GM12878 (cell line): ENCODE results near the gene PRR35. TPM values are rescaled to one million over a fixed set of nuclear protein-coding genes. Genes with fewer than 3 reads are reported as not detected.

Experiments
- ATAC-seq: fragments of 200-7000 bp; cut with Tn5 transposase; 3 replicates; pipeline ENCODE4 v1.9.1; 2020; ENCODE audit warnings: mild to moderate bottlenecking, moderate library complexity
- BruUV-seq: library from RNA; stranded (reverse); fragments of 400-500 nt; replicated peaks from 2 replicates; lab custom pipeline; 2021; lab: Mats Ljungman, UMichigan
- CTCF ChIA-PET: fragments of 300-600 bp; sonication (Branson Sonifier 250); formaldehyde crosslinking; extraction: SDS; loops from one replicate; lab custom pipeline; 2021; ENCODE audit warnings: inconsistent platforms; lab: Yijun Ruan, JAX
- POLR2A ChIA-PET: fragments of 350-600 bp; formaldehyde crosslinking; extraction: SDS; loops from one replicate; lab custom pipeline; 2021; ENCODE audit warnings: inconsistent platforms; lab: Charles Lee
- RAD21 ChIA-PET: fragments of 300-600 bp; sonication (Branson Sonifier 250); formaldehyde crosslinking; loops from one replicate; lab custom pipeline; 2023; ENCODE audit warnings: antibody characterized with exemption; ENCODE audit not compliant: unreplicated experiment; lab: Charles Lee
- SMC1A ChIA-PET: fragments of 300-600 bp; sonication (Branson Sonifier 250); formaldehyde crosslinking; loops from one replicate; lab custom pipeline; 2023; ENCODE audit not compliant: unreplicated experiment, uncharacterized antibody; lab: Charles Lee
- DNase-seq: peaks from one replicate; pipeline ENCODE4 v3.0.0-alpha.2; 2011; ENCODE audit warnings: low read depth, low spot score
- FAIRE-seq: peaks from 3 replicates; lab custom pipeline; 2011; peaks lifted over from hg19 to GRCh38; lab: Jason Lieb, UNC
- H2AFZ ChIP-seq: 2 replicates; pipeline ENCODE4 v1.6.0; 2011; ENCODE audit warnings: low read depth, low read length, control low read depth; ENCODE audit not compliant: control insufficient read depth
- H3K27ac ChIP-seq: 2 replicates; pipeline ENCODE4 v1.5.1; 2011; ENCODE audit warnings: control low read depth; ENCODE audit not compliant: control insufficient read depth, insufficient read depth
- H3K27me3 ChIP-seq, 2 experiments: replicated peaks in 1 of 2; 2 replicates each; pipeline versions ENCODE4 v1.6.0 to v1.6.1; 2011; ENCODE audit warnings: low read length in 1 of 2; ENCODE audit not compliant: control insufficient read depth in 2 of 2, insufficient read depth in 2 of 2
- H3K36me3 ChIP-seq, 2 experiments: 2 replicates each; pipeline ENCODE4 v1.5.1; 2011; ENCODE audit warnings: low read length in 1 of 2; ENCODE audit not compliant: control insufficient read depth in 2 of 2, insufficient read depth in 2 of 2
- H3K4me1 ChIP-seq: 2 replicates; pipeline ENCODE4 v1.6.1; 2011; ENCODE audit warnings: mild to moderate bottlenecking, low read length, moderate library complexity, mixed read lengths; ENCODE audit not compliant: control insufficient read depth, insufficient read depth
- H3K4me2 ChIP-seq: 2 replicates; pipeline ENCODE4 v1.6.0; 2011; ENCODE audit warnings: control low read depth; ENCODE audit not compliant: control insufficient read depth, insufficient read depth
- H3K4me3 ChIP-seq: fragments of 200-600 bp; sonication (generic); 2 replicates; pipeline ENCODE4 v1.5.1; 2016
- H3K79me2 ChIP-seq: 2 replicates; pipeline ENCODE4 v1.6.0; 2011; ENCODE audit warnings: low read length; ENCODE audit not compliant: control insufficient read depth, insufficient read depth
- H3K9ac ChIP-seq: 2 replicates; pipeline ENCODE4 v1.8.0; 2011; ENCODE audit warnings: low read length, control low read depth, mixed read lengths; ENCODE audit not compliant: control insufficient read depth, insufficient read depth
- H3K9me3 ChIP-seq: replicated peaks from 3 replicates; pipeline ENCODE4 v1.5.1; 2011; ENCODE audit warnings: mild to moderate bottlenecking, low read length; ENCODE audit not compliant: control insufficient read depth, insufficient read depth
- H4K20me1 ChIP-seq: 2 replicates; pipeline ENCODE4 v1.6.0; 2011; ENCODE audit not compliant: control insufficient read depth, insufficient read depth
- CREB1 ChIP-seq: IDR thresholded peaks from 2 replicates; pipeline ENCODE4 v1.6.1; 2012; ENCODE audit warnings: low read depth, mild to moderate bottlenecking, inconsistent platforms
- HSF1 ChIP-seq: fragments of 150-350 bp; IDR thresholded peaks from 2 replicates; pipeline ENCODE4 v1.6.1; 2014; ENCODE audit warnings: mild to moderate bottlenecking, low read depth, low read length
- MXI1 ChIP-seq: fragments of 150-350 bp; IDR thresholded peaks from 2 replicates; pipeline ENCODE4 v1.6.1; 2011; ENCODE audit warnings: low read depth, mild to moderate bottlenecking, inconsistent platforms, low read length, improper control_type of control experiment
- NR2F1 ChIP-seq: fragments of 450-650 bp; conservative IDR thresholded peaks from 2 replicates; pipeline ENCODE4 v1.6.1; 2017; ENCODE audit warnings: mild to moderate bottlenecking
- PML ChIP-seq: IDR thresholded peaks from 2 replicates; pipeline ENCODE4 v1.6.1; 2012; ENCODE audit warnings: low read length, inconsistent platforms
- POLR2A ChIP-seq: IDR thresholded peaks from 2 replicates; pipeline ENCODE4 v1.6.1; 2011; ENCODE audit warnings: low read depth, mild to moderate bottlenecking, low read length
- POU2F2 ChIP-seq: IDR thresholded peaks from 3 replicates; pipeline ENCODE4 v1.6.1; 2011; ENCODE audit warnings: low read depth, mild to moderate bottlenecking, low read length, borderline replicate concordance
- RELA ChIP-seq: fragments of 450-650 bp; IDR thresholded peaks from 2 replicates; pipeline ENCODE4 v1.8.0; 2014; ENCODE audit warnings: borderline replicate concordance; ENCODE audit not compliant: partially characterized antibody
- SMAD5 ChIP-seq: IDR thresholded peaks from 2 replicates; pipeline ENCODE4 v1.6.1; 2016; ENCODE audit warnings: antibody characterized with exemption, low read depth
- TBL1XR1 ChIP-seq: IDR thresholded peaks from 2 replicates; pipeline ENCODE4 v1.6.1; 2012; ENCODE audit warnings: low read depth, low read length, improper control_type of control experiment
- TCF7 ChIP-seq: IDR thresholded peaks from 2 replicates; pipeline ENCODE4 v1.6.1; 2014; ENCODE audit warnings: antibody characterized with exemption, borderline replicate concordance
- ZBTB40 ChIP-seq: fragments of 450-650 bp; IDR thresholded peaks from 2 replicates; pipeline ENCODE4 v1.6.1; 2016; ENCODE audit warnings: mild to moderate bottlenecking, moderate library complexity, borderline replicate concordance
- ZNF217 ChIP-seq: fragments of 450-650 bp; IDR thresholded peaks from 2 replicates; pipeline ENCODE4 v1.6.1; 2017; ENCODE audit warnings: antibody characterized with exemption, mild to moderate bottlenecking
- ZNF622 ChIP-seq: fragments of 450-650 bp; IDR thresholded peaks from 2 replicates; pipeline ENCODE4 v1.6.1; 2017; ENCODE audit warnings: mild to moderate bottlenecking, inconsistent platforms
- WGBS: methylation state at CpG from one replicate; pipeline ENCODE4 v1.1.6; 2016; ENCODE audit warnings: low lambda C conversion rate; ENCODE audit not compliant: insufficient replicate concordance, insufficient coverage; ENCODE audit errors: missing lambda C conversion rate; 5-methylcytosine and 5-hydroxymethylcytosine counted together
- in situ Hi-C: fragments of 300-500 bp; cut with MboI; formaldehyde crosslinking; loops from 9 replicates; pipeline ENCODE4 v1.14.3; 2018; ENCODE audit warnings: mixed read lengths
- intact Hi-C: fragments of 100-400 bp; cut with micrococcal nuclease; formaldehyde crosslinking; loops from one replicate; pipeline ENCODE4 v1.14.2; 2022; ENCODE audit not compliant: unreplicated experiment
- polyA plus RNA-seq, 11 experiments: library from polyadenylated mRNA; depleted of rRNA in 4 of 11; unstranded in 6 of 11; stranded (reverse) in 5 of 11; fragments of >200 nt; fragmentation: Nextera tagmentation in 4 of 11; fragmentation: Illumina TruSeq in 1 of 11; extraction: Ambion mirVana in 4 of 11; extraction: Trizol in 1 of 11; gene quantifications; 1 replicate in 1 of 11; 2 replicates in 10 of 11; pipeline versions ENCODE4 v1.2.1 to v1.2.3, GENCODE V29; 2011 to 2016; ENCODE audit warnings: inconsistent platforms in 2 of 11, missing spikeins in 2 of 11, low read depth in 1 of 11
- total RNA-seq, 4 experiments: library from RNA; depleted of rRNA in 3 of 4; stranded (reverse); fragments of >200 nt in 3 of 4; fragmentation: Illumina TruSeq in 1 of 4; extraction: Trizol in 1 of 4; gene quantifications; 2 replicates each; pipeline versions ENCODE4 v1.2.1 to v1.2.3, GENCODE V29; 2013 to 2021

The PRR35 gene
- total and polyA plus RNA-seq, 10 of the 15 experiments (the other 5 are each of a cell fraction or from before 2014, with no cell fraction given), result not detected

DNA sequence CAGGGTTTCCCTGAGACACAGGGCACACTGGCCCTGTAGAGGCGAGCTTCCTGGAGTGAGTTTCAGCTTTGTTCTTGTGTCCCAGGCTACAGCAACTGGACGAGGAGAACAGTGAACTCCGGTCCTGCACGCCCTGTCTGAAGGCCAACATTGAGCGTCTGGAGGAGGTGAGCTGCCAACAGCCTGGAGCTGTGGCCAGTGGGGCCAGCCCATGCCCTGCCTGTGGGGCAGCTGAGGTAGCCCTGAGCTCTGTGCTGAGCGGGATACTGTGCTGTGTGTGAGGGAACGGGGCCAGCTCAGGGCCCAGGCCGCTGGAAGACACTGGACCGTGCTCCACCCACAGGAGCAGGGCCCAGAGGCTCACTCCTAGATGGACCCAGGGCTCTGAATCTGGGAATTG, 41.3 kb upstream of the PRR35 start:
- no peaks in the 10 kb centered on the region; the same call in 1 of the 2 replicates for H3K4me1 ChIP-seq
- TF ChIP-seq PML (no peak), MXI1 (no peak), POLR2A (no peak), ZBTB40 (no peak), POU2F2 (no peak), HSF1 (no peak), NR2F1 (no peak), ZNF622 (no peak), RELA (no peak), TCF7 (no peak), CREB1 (no peak), SMAD5 (no peak), ZNF217 (no peak), TBL1XR1 (no peak)
- ATAC-seq, result no peak
- in situ Hi-C loops (no loop called here), intact Hi-C loops (no loop called here)
- no peak overlapping the region for H3K27ac ChIP-seq
- no peaks in the 10 kb centered on the region for H3K27me3 ChIP-seq
- peaks cover 0 to 2% of the 10 kb centered on the region in 2 experiments; a peak in 3 of 4 replicates for H3K36me3 ChIP-seq
- no peak for FAIRE-seq
- ChIA-PET POLR2A (interaction anchor here (0.8 to 0.9 kb wide), 2 partner anchors 9 to 148 kb away, joined by 3 read pairs; partner anchors contain the start of genes CAPN15 and MRPL28), CTCF (interaction anchor here (0.6 kb wide), 1 partner anchor 35 kb away, joined by 3 read pairs; no protein-coding TSS in a partner anchor), SMC1A (no interaction called here), RAD21 (no interaction called here)
- H3K4me2 ChIP-seq, result no peak overlapping the region
- no peaks in the 10 kb centered on the region for H3K9me3 ChIP-seq
- H3K4me3 ChIP-seq, result no peak overlapping the region
- WGBS, result 97% methylated on average over 9 of the region's 9 CpGs
- no TSS peak for BruUV-seq
- H4K20me1 ChIP-seq, result no peaks in the 10 kb centered on the region
- no peak for DNase-seq
- H3K9ac ChIP-seq, result no peak overlapping the region
- H3K79me2 ChIP-seq, result no peaks in the 10 kb centered on the region; the same call in 1 of the 2 replicates
- H2AFZ ChIP-seq, result no peak overlapping the region
